ENCODE measurements around the gene APOL4. TPM values are rescaled to one million over a fixed set of nuclear protein-coding genes. Genes with fewer than 3 reads are reported as not detected.

APOL4 gene
- total RNA-seq, 1 donor from 2014 or later: 0.82 TPM

DNA sequence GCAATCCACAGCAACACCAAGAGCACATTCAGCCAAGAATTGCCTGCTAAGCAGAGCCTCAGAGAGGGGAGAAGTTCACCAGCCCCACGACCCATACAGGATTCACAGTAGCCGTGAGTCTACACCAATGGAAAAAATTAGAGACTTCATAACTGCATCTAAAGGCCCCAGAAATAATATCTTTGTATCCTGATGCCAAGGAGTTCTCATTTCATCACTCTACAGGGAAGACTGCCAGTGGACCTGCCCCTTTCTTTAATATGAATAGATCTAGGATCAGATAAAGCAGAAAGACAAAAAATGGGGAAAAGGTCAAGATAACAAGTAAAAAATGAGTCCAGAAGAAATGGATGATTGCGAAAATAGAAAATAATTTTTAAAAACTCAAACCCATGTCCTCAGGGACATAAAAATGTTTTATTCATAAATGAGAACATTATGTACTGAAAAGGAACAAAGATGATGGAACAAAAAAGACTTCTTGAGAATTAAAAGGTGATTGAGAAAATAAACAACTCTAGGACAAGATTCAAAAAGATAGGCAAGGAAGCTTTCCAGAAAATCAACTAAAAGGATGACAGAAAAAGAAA, 50.5 kb downstream of the APOL4 start:
- Histone ChIP-seq H3K27ac (no peak overlapping the region), H2AFZ (replicated peaks) (no peak overlapping the region), H3K4me1 (peaks cover 5% of the 10 kb centered on the region), H3K9me3 (ENCODE audit: low read depth) (no peaks in the 10 kb centered on the region), H3K79me2 (ENCODE audit: low read depth) (no peaks in the 10 kb centered on the region), H3K4me2 (no peak overlapping the region), H3F3A (ENCODE audit: low read depth) (no peaks in the 10 kb centered on the region), H4K20me1 (ENCODE audit: low read depth) (no peaks in the 10 kb centered on the region), H3K27me3 (no peaks in the 10 kb centered on the region), H3K36me3 (no peaks in the 10 kb centered on the region), H3K4me3 (no peak overlapping the region), H3K9ac (no peak overlapping the region)
- TF ChIP-seq EZH2 (IDR thresholded peaks at IDR 0.05) (no peak), EZH2phosphoT487 (IDR thresholded peaks at IDR 0.05) (no peak)
- TF ChIP-seq, protein P1, sequence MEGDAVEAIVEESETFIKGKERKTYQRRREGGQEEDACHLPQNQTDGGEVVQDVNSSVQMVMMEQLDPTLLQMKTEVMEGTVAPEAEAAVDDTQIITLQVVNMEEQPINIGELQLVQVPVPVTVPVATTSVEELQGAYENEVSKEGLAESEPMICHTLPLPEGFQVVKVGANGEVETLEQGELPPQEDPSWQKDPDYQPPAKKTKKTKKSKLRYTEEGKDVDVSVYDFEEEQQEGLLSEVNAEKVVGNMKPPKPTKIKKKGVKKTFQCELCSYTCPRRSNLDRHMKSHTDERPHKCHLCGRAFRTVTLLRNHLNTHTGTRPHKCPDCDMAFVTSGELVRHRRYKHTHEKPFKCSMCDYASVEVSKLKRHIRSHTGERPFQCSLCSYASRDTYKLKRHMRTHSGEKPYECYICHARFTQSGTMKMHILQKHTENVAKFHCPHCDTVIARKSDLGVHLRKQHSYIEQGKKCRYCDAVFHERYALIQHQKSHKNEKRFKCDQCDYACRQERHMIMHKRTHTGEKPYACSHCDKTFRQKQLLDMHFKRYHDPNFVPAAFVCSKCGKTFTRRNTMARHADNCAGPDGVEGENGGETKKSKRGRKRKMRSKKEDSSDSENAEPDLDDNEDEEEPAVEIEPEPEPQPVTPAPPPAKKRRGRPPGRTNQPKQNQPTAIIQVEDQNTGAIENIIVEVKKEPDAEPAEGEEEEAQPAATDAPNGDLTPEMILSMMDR (IDR thresholded peaks at IDR 0.05): no peak
- H3K4me1 Mint-ChIP-seq: peaks cover 20% of the 10 kb centered on the region
- H3K27me3 Mint-ChIP-seq (ENCODE audit: insufficient read depth, low read depth): peaks cover 2% of the 10 kb centered on the region
- H3K4me3 Mint-ChIP-seq: no peak overlapping the region
- DNase-seq (ENCODE audit: low spot score): no peak
- no peak overlapping the region for H3K27ac Mint-ChIP-seq
- H3K9me3 Mint-ChIP-seq: peaks cover 6% of the 10 kb centered on the region
- no peaks in the 10 kb centered on the region for H3K36me3 Mint-ChIP-seq

DNA sequence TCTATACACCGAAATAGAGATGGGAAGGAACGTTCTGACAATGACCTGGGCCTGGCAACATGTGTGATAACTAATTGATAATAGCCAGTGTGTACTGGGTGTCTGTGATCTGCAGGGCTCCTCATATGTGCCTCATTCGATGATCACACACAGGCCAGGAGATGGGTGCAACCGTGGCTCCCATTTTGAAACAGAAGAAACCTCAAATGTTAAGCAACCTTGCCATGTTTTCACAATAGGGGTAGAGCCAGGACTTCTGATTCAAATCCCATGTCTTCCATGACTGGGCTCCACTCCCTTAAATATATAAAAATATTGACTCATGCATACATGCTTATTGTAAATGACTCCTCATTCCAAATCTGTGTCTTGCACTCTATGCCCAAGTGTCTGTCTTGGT, 52.2 kb downstream of the APOL4 start:
- Mint-ChIP-seq H3K36me3 (no peaks in the 10 kb centered on the region), H3K4me3 (no peak overlapping the region), H3K9me3 (peaks cover 6% of the 10 kb centered on the region), H3K4me1 (peaks cover 26% of the 10 kb centered on the region), H3K27ac (no peak overlapping the region), H3K27me3 (ENCODE audit: insufficient read depth, low read depth) (peaks cover 2% of the 10 kb centered on the region)
- H3K36me3 ChIP-seq: no peaks in the 10 kb centered on the region
- no peak overlapping the region for H3K4me2 ChIP-seq
- H4K20me1 ChIP-seq (ENCODE audit: low read depth): no peaks in the 10 kb centered on the region
- H3K79me2 ChIP-seq (ENCODE audit: low read depth): no peaks in the 10 kb centered on the region
- H3K4me1 ChIP-seq: peaks cover 5% of the 10 kb centered on the region
- no peak overlapping the region for H3K27ac ChIP-seq
- no peak overlapping the region for H3K9ac ChIP-seq
- no peak overlapping the region for H2AFZ ChIP-seq (replicated peaks)
- TF ChIP-seq EZH2phosphoT487 (IDR thresholded peaks at IDR 0.05) (no peak), EZH2 (IDR thresholded peaks at IDR 0.05) (no peak)
- TF ChIP-seq, protein P1 (IDR thresholded peaks at IDR 0.05): no peak
- no peak for DNase-seq (ENCODE audit: low spot score)
- H3K27me3 ChIP-seq: no peaks in the 10 kb centered on the region
- no peak overlapping the region for H3K4me3 ChIP-seq
- H3K9me3 ChIP-seq (ENCODE audit: low read depth): no peaks in the 10 kb centered on the region
- no peaks in the 10 kb centered on the region for H3F3A ChIP-seq (ENCODE audit: low read depth)

DNA sequence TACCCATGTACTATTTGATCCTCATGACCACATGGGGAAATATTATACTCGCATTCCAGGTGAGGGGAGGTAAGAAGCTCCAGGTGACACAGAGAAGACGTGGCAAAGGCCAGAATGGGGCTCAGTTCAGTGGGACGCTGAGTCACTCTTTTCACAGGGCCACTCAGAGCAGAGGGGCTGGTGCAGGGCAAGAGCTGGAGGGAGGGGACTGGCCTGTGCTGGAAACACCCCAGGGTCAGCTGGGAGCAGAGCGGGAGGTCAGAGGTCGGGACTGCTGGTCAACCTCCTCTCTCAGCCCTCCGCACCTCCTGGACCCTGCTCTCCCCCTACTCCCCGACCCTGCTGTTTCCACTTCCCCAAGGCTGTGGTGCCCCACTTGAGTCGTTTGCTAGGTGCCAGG, 53.2 kb downstream of the APOL4 start:
- Histone ChIP-seq H3K4me3 (no peak overlapping the region), H3K27ac (no peak overlapping the region), H3K9me3 (ENCODE audit: low read depth) (no peaks in the 10 kb centered on the region), H3K27me3 (no peaks in the 10 kb centered on the region), H3K9ac (no peak overlapping the region), H3K4me2 (no peak overlapping the region), H3K36me3 (no peaks in the 10 kb centered on the region), H3K4me1 (peaks cover 5% of the 10 kb centered on the region), H3K79me2 (ENCODE audit: low read depth) (no peaks in the 10 kb centered on the region), H4K20me1 (ENCODE audit: low read depth) (no peaks in the 10 kb centered on the region), H2AFZ (replicated peaks) (no peak overlapping the region), H3F3A (ENCODE audit: low read depth) (no peaks in the 10 kb centered on the region)
- Mint-ChIP-seq H3K4me3 (no peak overlapping the region), H3K4me1 (peaks cover 26% of the 10 kb centered on the region), H3K27me3 (ENCODE audit: insufficient read depth, low read depth) (peaks cover 2% of the 10 kb centered on the region), H3K9me3 (peaks cover 6% of the 10 kb centered on the region), H3K27ac (no peak overlapping the region), H3K36me3 (no peaks in the 10 kb centered on the region)
- DNase-seq (ENCODE audit: low spot score): no peak
- TF ChIP-seq, protein P1 (IDR thresholded peaks at IDR 0.05): no peak
- no peak for TF ChIP-seq EZH2phosphoT487 (IDR thresholded peaks at IDR 0.05)
- no peak for TF ChIP-seq EZH2 (IDR thresholded peaks at IDR 0.05)

Measured in neural progenitor cell (in vitro differentiated cells).